Mammary epithelial cell (primary cell): Measurements from ENCODE around the gene HOXB9.
A peak's percentile ranks its signal among the peaks of the same experiment; 100 is the strongest.

Experiments used
- CTCF ChIP-seq, 2 donors: IDR thresholded peaks in 1 of 2; conservative IDR thresholded peaks in 1 of 2; 2 replicates each; pipeline ENCODE4 v1.5.1; 2011 to 2012; ENCODE audit warnings: inconsistent platforms in 2 of 2, low read length in 2 of 2, mild to moderate bottlenecking in 2 of 2, control low read depth in 1 of 2, low read depth in 1 of 2; ENCODE audit not compliant: insufficient read depth in 1 of 2; ENCODE audit errors: extremely low read depth in 1 of 2
- EZH2 ChIP-seq: IDR thresholded peaks from 2 replicates; pipeline ENCODE4 v1.6.1; 2012; ENCODE audit warnings: low read length, inconsistent platforms, borderline replicate concordance

GRCh38 chr17:48615047-48615962 is 10.9 kb downstream of the HOXB9 start, which contains the start of gene HOXB8:
- no peak for TF ChIP-seq CTCF (conservative IDR thresholded peaks at IDR 0.05 in 1 of 2, IDR thresholded peaks at IDR 0.05 in 1 of 2; ENCODE audit: extremely low read depth in 1 of 2, insufficient read depth in 1 of 2, low read depth in 1 of 2, low read length in 2 of 2)
- peak; percentile 90 for TF ChIP-seq EZH2
